ENCODE measurements around the gene ITPR2. TPM values are rescaled to one million over a fixed set of nuclear protein-coding genes. Genes with fewer than 3 reads are reported as not detected.

Gene ITPR2
- total RNA-seq, 3 donors from 2014 or later (not counting 1 experiment from before 2014, with no cell fraction given), result 59.1 to 70.7 (median 68.2) TPM

DNA sequence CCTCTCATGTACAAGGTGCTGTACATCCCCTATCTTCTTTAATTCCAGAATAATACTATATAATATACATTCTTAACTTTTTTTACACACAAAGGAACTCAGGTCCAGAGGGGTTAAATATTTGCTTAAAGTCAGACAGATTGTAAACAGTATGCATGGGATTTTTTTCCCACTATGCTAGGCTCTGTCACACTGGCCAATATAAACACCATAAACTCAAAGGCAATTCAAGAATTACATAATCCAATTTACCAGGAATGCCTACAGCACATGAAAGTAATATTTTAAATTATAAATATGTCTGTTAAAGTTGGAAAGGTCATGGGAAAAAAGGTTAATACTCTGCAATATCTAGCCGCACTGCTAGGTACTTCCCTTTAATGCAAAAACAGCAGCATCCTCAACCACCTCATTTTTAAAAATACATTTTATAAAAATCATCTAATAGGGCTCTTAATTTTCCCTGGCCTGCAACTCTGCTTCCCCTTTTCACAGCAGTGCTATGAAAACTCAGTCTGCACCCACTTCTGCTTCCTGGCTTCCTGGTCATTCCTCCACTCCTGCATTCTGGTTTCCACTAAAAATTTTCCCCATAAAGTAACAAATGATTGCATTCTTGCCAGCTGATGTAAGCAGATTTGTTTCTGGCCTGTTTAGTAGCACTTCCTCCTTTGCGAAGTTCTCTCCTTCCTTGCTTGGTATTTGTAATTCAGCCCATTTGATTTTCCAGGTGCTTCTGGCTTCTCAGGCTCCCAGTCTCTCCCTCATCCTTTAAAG lies 128.1 kb downstream of the ITPR2 start:
- no peaks in the 10 kb centered on the region for H3K27me3 ChIP-seq (ENCODE audit: control insufficient read depth, insufficient read depth, low read length)
- Mint-ChIP-seq H3K27me3 (ENCODE audit: low read depth in 2 of 2) (no peaks in the 10 kb centered on the region), H3K4me1 (no peaks in the 10 kb centered on the region), H3K4me3 (no peak overlapping the region), H3K36me3 (peaks cover 9% of the 10 kb centered on the region), H3K9me3 (peaks cover 0 to 2% of the 10 kb centered on the region in 2 donors), H3K27ac (no peak overlapping the region)
- H3K9me3 ChIP-seq (ENCODE audit: control insufficient read depth, insufficient read depth, low read length), result no peaks in the 10 kb centered on the region
- no peaks in the 10 kb centered on the region for H3K4me1 ChIP-seq (ENCODE audit: control insufficient read depth, insufficient read depth, low read length)
- no peak overlapping the region for H3K4me3 ChIP-seq (ENCODE audit: low read length)
- peaks cover 8% of the 10 kb centered on the region for H3K36me3 ChIP-seq (ENCODE audit: control insufficient read depth, insufficient read depth, low read length)
- no peak for DNase-seq
- WGBS (ENCODE audit: insufficient coverage), result 17% methylated on average over 2 of the region's 2 CpGs
- ATAC-seq, result no peak
- H3K27ac ChIP-seq (ENCODE audit: low read length), result no peak overlapping the region
- TF ChIP-seq, protein P1, sequence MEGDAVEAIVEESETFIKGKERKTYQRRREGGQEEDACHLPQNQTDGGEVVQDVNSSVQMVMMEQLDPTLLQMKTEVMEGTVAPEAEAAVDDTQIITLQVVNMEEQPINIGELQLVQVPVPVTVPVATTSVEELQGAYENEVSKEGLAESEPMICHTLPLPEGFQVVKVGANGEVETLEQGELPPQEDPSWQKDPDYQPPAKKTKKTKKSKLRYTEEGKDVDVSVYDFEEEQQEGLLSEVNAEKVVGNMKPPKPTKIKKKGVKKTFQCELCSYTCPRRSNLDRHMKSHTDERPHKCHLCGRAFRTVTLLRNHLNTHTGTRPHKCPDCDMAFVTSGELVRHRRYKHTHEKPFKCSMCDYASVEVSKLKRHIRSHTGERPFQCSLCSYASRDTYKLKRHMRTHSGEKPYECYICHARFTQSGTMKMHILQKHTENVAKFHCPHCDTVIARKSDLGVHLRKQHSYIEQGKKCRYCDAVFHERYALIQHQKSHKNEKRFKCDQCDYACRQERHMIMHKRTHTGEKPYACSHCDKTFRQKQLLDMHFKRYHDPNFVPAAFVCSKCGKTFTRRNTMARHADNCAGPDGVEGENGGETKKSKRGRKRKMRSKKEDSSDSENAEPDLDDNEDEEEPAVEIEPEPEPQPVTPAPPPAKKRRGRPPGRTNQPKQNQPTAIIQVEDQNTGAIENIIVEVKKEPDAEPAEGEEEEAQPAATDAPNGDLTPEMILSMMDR (IDR thresholded peaks at IDR 0.05), result no peak
- intact Hi-C loops (cut with micrococcal nuclease), result no loop called here

DNA sequence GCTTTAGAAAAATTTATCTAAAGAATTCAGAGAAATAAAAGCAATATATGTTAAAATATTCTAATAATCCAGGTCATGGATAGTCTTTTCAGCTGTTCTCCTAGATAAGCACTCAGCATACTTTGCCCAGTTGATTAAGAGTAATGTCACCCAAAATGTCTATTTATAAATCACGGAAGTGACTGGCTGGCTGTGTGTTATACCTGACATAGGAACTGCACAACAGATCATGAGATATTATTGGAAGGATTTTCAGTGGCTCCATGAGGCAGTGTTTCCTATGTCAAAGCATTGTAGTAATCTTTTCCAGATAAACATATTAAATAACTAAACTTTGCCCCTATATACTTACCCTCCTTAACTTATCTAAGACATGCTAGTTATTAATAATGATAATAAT lies 128.8 kb downstream of the ITPR2 start:
- no peaks in the 10 kb centered on the region for H3K9me3 ChIP-seq (ENCODE audit: control insufficient read depth, insufficient read depth, low read length)
- intact Hi-C loops (cut with micrococcal nuclease), result no loop called here
- ATAC-seq (no peak), DNase-seq (no peak)
- 63% methylated on average over 1 of the region's 1 CpG for WGBS (ENCODE audit: insufficient coverage)
- no peak overlapping the region for H3K4me3 Mint-ChIP-seq
- H3K9me3 Mint-ChIP-seq, result peaks cover 0 to 2% of the 10 kb centered on the region in 2 donors
- no peak overlapping the region for H3K4me3 ChIP-seq (ENCODE audit: low read length)
- no peak overlapping the region for H3K27ac ChIP-seq (ENCODE audit: low read length)
- no peak overlapping the region for H3K27ac Mint-ChIP-seq
- TF ChIP-seq, protein P1 (IDR thresholded peaks at IDR 0.05), result no peak
- peaks cover 8% of the 10 kb centered on the region for H3K36me3 ChIP-seq (ENCODE audit: control insufficient read depth, insufficient read depth, low read length)
- H3K27me3 ChIP-seq (ENCODE audit: control insufficient read depth, insufficient read depth, low read length), result no peaks in the 10 kb centered on the region
- no peaks in the 10 kb centered on the region for H3K4me1 ChIP-seq (ENCODE audit: control insufficient read depth, insufficient read depth, low read length)
- peaks cover 9% of the 10 kb centered on the region for H3K36me3 Mint-ChIP-seq
- no peaks in the 10 kb centered on the region for H3K4me1 Mint-ChIP-seq
- no peaks in the 10 kb centered on the region for H3K27me3 Mint-ChIP-seq (ENCODE audit: low read depth in 2 of 2)

DNA sequence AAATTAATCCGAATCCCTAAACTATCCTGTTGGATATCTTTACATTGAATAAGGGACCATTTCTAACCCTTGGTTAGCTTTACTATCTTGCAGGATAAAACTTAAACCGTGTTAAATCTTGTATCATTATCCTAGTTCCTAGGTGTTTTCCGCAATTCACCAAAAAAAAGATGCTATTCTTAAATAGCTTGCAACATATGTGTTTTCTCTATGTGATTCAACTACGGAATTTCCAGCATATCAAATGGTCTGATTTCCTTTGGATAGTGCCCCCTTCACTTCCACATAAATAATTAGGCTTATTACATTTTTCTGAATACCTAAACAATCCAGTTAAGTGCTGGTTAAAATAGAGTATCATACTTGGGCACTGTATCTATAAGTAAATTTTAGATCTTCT lies 130.3 kb downstream of the ITPR2 start:
- Mint-ChIP-seq H3K27me3 (ENCODE audit: low read depth in 2 of 2) (no peaks in the 10 kb centered on the region), H3K4me3 (no peak overlapping the region), H3K27ac (no peak overlapping the region), H3K4me1 (no peaks in the 10 kb centered on the region), H3K36me3 (peaks cover 8% of the 10 kb centered on the region), H3K9me3 (no peaks in the 10 kb centered on the region)
- no peak for DNase-seq
- Histone ChIP-seq H3K9me3 (ENCODE audit: control insufficient read depth, insufficient read depth, low read length) (no peaks in the 10 kb centered on the region), H3K4me3 (ENCODE audit: low read length) (no peak overlapping the region), H3K36me3 (ENCODE audit: control insufficient read depth, insufficient read depth, low read length) (peaks cover 7% of the 10 kb centered on the region), H3K4me1 (ENCODE audit: control insufficient read depth, insufficient read depth, low read length) (no peaks in the 10 kb centered on the region), H3K27ac (ENCODE audit: low read length) (no peak overlapping the region), H3K27me3 (ENCODE audit: control insufficient read depth, insufficient read depth, low read length) (no peaks in the 10 kb centered on the region)
- intact Hi-C loops (cut with micrococcal nuclease), result no loop called here
- WGBS (ENCODE audit: insufficient coverage), result 100% methylated on average over 4 of the region's 4 CpGs
- TF ChIP-seq, protein P1 (IDR thresholded peaks at IDR 0.05), result no peak
- ATAC-seq, result no peak
